Immature natural killer cell (primary cell): ENCODE results near the gene PLPP1. TPM values are rescaled to one million over a fixed set of nuclear protein-coding genes. Genes with fewer than 3 reads are reported as not detected.
"Not testable (repeated sequence)": the region's sequence is repeated elsewhere in the genome, so short reads cannot be mapped to it uniquely, and the experiment has no call there.

Experiments
- DNase-seq, 3 donors: peaks; one replicate each; pipeline ENCODE4 v3.0.0; 2022; ENCODE audit warnings: mixed read lengths in 1 of 3
- H3K27ac Mint-ChIP-seq, 6 donors: one replicate each; pipeline ENCODE4 v1.8.0; 2020; ENCODE audit warnings: mixed read lengths in 6 of 6, mild to moderate bottlenecking in 5 of 6, inconsistent platforms in 4 of 6, moderate library complexity in 3 of 6
- H3K27me3 Mint-ChIP-seq, 3 donors: one replicate each; pipeline ENCODE4 v1.8.0; 2020 to 2021; ENCODE audit warnings: low read depth in 3 of 3, mild to moderate bottlenecking in 3 of 3, mixed read lengths in 3 of 3, moderate library complexity in 3 of 3, inconsistent platforms in 1 of 3
- H3K36me3 Mint-ChIP-seq, 3 donors: one replicate each; pipeline ENCODE4 v1.8.0; 2020; ENCODE audit warnings: mixed read lengths in 3 of 3, inconsistent platforms in 2 of 3, mild to moderate bottlenecking in 2 of 3
- H3K4me1 Mint-ChIP-seq, 2 donors: one replicate each; pipeline ENCODE4 v1.8.0; 2020; ENCODE audit warnings: inconsistent platforms in 2 of 2, mild to moderate bottlenecking in 2 of 2, mixed read lengths in 2 of 2, moderate library complexity in 1 of 2
- H3K4me3 Mint-ChIP-seq, 5 donors: one replicate each; pipeline ENCODE4 v1.8.0; 2020; ENCODE audit warnings: mild to moderate bottlenecking in 5 of 5, mixed read lengths in 5 of 5, inconsistent platforms in 3 of 5, moderate library complexity in 3 of 5
- H3K9me3 Mint-ChIP-seq, 6 donors: one replicate each; pipeline ENCODE4 v1.8.0; 2020; ENCODE audit warnings: mild to moderate bottlenecking in 6 of 6, mixed read lengths in 6 of 6, inconsistent platforms in 4 of 6, moderate library complexity in 3 of 6
- polyA plus RNA-seq, 3 donors: library from polyadenylated mRNA; unstranded; fragments of 300-500 nt; fragmentation: Illumina TruSeq; gene quantifications; one replicate each; pipeline ENCODE4 v1.2.3, GENCODE V29; 2021

Gene PLPP1
- polyA plus RNA-seq, 3 donors from 2014 or later, result 2.2 to 9.8 (median 3.4) TPM

- Mint-ChIP-seq H3K36me3 (peaks cover 0 to 4% (median 0%) of the 10 kb centered on the region in 3 donors), H3K4me1 (no peaks in the 10 kb centered on the region), H3K9me3 (no peaks in the 10 kb centered on the region), H3K27me3 (peaks cover 0 to 3% (median 0%) of the 10 kb centered on the region in 3 donors), H3K27ac (no peak overlapping the region), H3K4me3 (no peak overlapping the region)
- no peak for DNase-seq
Measured at GRCh38 chr5:55509097-55509496, 25.7 kb downstream of the PLPP1 start.

GRCh38 chr5:55507574-55507973 lies 27.2 kb downstream of the PLPP1 start:
- peaks cover 0 to 4% (median 2%) of the 10 kb centered on the region in 3 donors for H3K36me3 Mint-ChIP-seq
- no peak for DNase-seq
- peaks cover 0 to 3% (median 0%) of the 10 kb centered on the region in 3 donors for H3K27me3 Mint-ChIP-seq
- no peaks in the 10 kb centered on the region for H3K4me1 Mint-ChIP-seq
- no peak overlapping the region for H3K4me3 Mint-ChIP-seq
- no peak overlapping the region for H3K27ac Mint-ChIP-seq
- no peaks in the 10 kb centered on the region for H3K9me3 Mint-ChIP-seq

GRCh38 chr5:55505711-55506110 lies 29.1 kb downstream of the PLPP1 start:
- H3K4me1 Mint-ChIP-seq, H3K27me3 Mint-ChIP-seq, H3K36me3 Mint-ChIP-seq, H3K27ac Mint-ChIP-seq, DNase-seq, H3K4me3 Mint-ChIP-seq, H3K9me3 Mint-ChIP-seq: not testable (repeated sequence)

GRCh38 chr5:55503917-55504316 lies 30.8 kb downstream of the PLPP1 start:
- H3K4me1 Mint-ChIP-seq, H3K4me3 Mint-ChIP-seq, H3K27ac Mint-ChIP-seq, H3K36me3 Mint-ChIP-seq, H3K27me3 Mint-ChIP-seq, H3K9me3 Mint-ChIP-seq, DNase-seq: not testable (repeated sequence)

GRCh38 chr5:55502759-55503158 lies 32.0 kb downstream of the PLPP1 start:
- Mint-ChIP-seq H3K27ac (no peak overlapping the region), H3K36me3 (peaks cover 0 to 2% (median 0%) of the 10 kb centered on the region in 3 donors), H3K4me3 (no peak overlapping the region), H3K27me3 (no peaks in the 10 kb centered on the region), H3K4me1 (no peaks in the 10 kb centered on the region), H3K9me3 (no peaks in the 10 kb centered on the region)
- no peak for DNase-seq

- no peak overlapping the region for H3K4me3 Mint-ChIP-seq
- H3K27ac Mint-ChIP-seq, result no peak overlapping the region
- H3K9me3 Mint-ChIP-seq, result no peaks in the 10 kb centered on the region
- no peak for DNase-seq
- H3K27me3 Mint-ChIP-seq, result peaks cover 0 to 2% (median 2%) of the 10 kb centered on the region in 3 donors
- peaks cover 0 to 2% (median 0%) of the 10 kb centered on the region in 3 donors for H3K36me3 Mint-ChIP-seq
- no peaks in the 10 kb centered on the region for H3K4me1 Mint-ChIP-seq
Measured at GRCh38 chr5:55498457-55498856, 36.3 kb downstream of the PLPP1 start.

GRCh38 chr5:55497712-55498111 lies 37.1 kb downstream of the PLPP1 start:
- no peak for DNase-seq
- Mint-ChIP-seq H3K4me1 (no peaks in the 10 kb centered on the region), H3K27me3 (peaks cover 0 to 2% (median 2%) of the 10 kb centered on the region in 3 donors), H3K36me3 (no peaks in the 10 kb centered on the region), H3K9me3 (no peaks in the 10 kb centered on the region), H3K27ac (no peak overlapping the region), H3K4me3 (no peak overlapping the region)

- H3K9me3 Mint-ChIP-seq, result no peaks in the 10 kb centered on the region
- peaks cover 0 to 3% (median 0%) of the 10 kb centered on the region in 3 donors for H3K36me3 Mint-ChIP-seq
- no peak overlapping the region for H3K4me3 Mint-ChIP-seq
- no peak for DNase-seq
- no peak overlapping the region for H3K27ac Mint-ChIP-seq
- no peaks in the 10 kb centered on the region for H3K4me1 Mint-ChIP-seq
- H3K27me3 Mint-ChIP-seq, result peaks cover 0 to 2% (median 2%) of the 10 kb centered on the region in 3 donors
Measured at GRCh38 chr5:55495216-55495615, 39.5 kb downstream of the PLPP1 start.

GRCh38 chr5:55492449-55492848 lies 42.3 kb downstream of the PLPP1 start:
- H3K9me3 Mint-ChIP-seq, result no peaks in the 10 kb centered on the region

GRCh38 chr5:55485073-55485472 lies 49.7 kb downstream of the PLPP1 start:
- Mint-ChIP-seq H3K27ac (no peak overlapping the region), H3K4me3 (no peak overlapping the region), H3K36me3 (peaks cover 0 to 3% (median 0%) of the 10 kb centered on the region in 3 donors), H3K4me1 (no peaks in the 10 kb centered on the region), H3K9me3 (no peaks in the 10 kb centered on the region), H3K27me3 (peaks cover 0 to 2% (median 0%) of the 10 kb centered on the region in 3 donors)
- DNase-seq, result no peak

More at GRCh38 chr5:55492449-55492848, 42.3 kb downstream of the PLPP1 start:
- H3K27me3 Mint-ChIP-seq, result peaks cover 0 to 3% (median 2%) of the 10 kb centered on the region in 3 donors
- no peak for DNase-seq
- H3K4me1 Mint-ChIP-seq, result no peaks in the 10 kb centered on the region
- H3K27ac Mint-ChIP-seq, result no peak overlapping the region
- no peak overlapping the region for H3K4me3 Mint-ChIP-seq
- H3K36me3 Mint-ChIP-seq, result peaks cover 0 to 3% (median 0%) of the 10 kb centered on the region in 3 donors

GRCh38 chr5:55484531-55484930 lies 50.2 kb downstream of the PLPP1 start:
- Mint-ChIP-seq H3K27me3 (peaks cover 0 to 2% (median 0%) of the 10 kb centered on the region in 3 donors), H3K9me3 (no peaks in the 10 kb centered on the region), H3K36me3 (peaks cover 0 to 3% (median 0%) of the 10 kb centered on the region in 3 donors), H3K4me3 (no peak overlapping the region), H3K27ac (no peak overlapping the region), H3K4me1 (no peaks in the 10 kb centered on the region)
- DNase-seq, result no peak

GRCh38 chr5:55483885-55484284 lies 50.9 kb downstream of the PLPP1 start:
- H3K4me3 Mint-ChIP-seq, result no peak overlapping the region
- H3K36me3 Mint-ChIP-seq, result peaks cover 0 to 3% (median 0%) of the 10 kb centered on the region in 3 donors
- H3K9me3 Mint-ChIP-seq, result no peaks in the 10 kb centered on the region
- peaks cover 0 to under 1% (median 0%) of the 10 kb centered on the region in 3 donors for H3K27me3 Mint-ChIP-seq
- no peak overlapping the region for H3K27ac Mint-ChIP-seq
- no peak for DNase-seq
- no peaks in the 10 kb centered on the region for H3K4me1 Mint-ChIP-seq

GRCh38 chr5:55481293-55481855 lies 53.4 kb downstream of the PLPP1 start:
- no peaks in the 10 kb centered on the region for H3K9me3 Mint-ChIP-seq
- H3K4me3 Mint-ChIP-seq, result no peak overlapping the region
- no peak overlapping the region for H3K27ac Mint-ChIP-seq
- H3K36me3 Mint-ChIP-seq, result peaks cover 0 to 3% (median 0%) of the 10 kb centered on the region in 3 donors
- no peak for DNase-seq
- H3K27me3 Mint-ChIP-seq, result no peaks in the 10 kb centered on the region
- H3K4me1 Mint-ChIP-seq, result no peaks in the 10 kb centered on the region

GRCh38 chr5:55480781-55481180 lies 54.0 kb downstream of the PLPP1 start:
- H3K36me3 Mint-ChIP-seq, result peaks cover 0 to 3% (median 0%) of the 10 kb centered on the region in 3 donors
- H3K4me3 Mint-ChIP-seq, result no peak overlapping the region
- no peak overlapping the region for H3K27ac Mint-ChIP-seq
- H3K4me1 Mint-ChIP-seq, result no peaks in the 10 kb centered on the region
- H3K9me3 Mint-ChIP-seq, result no peaks in the 10 kb centered on the region
- no peak for DNase-seq
- no peaks in the 10 kb centered on the region for H3K27me3 Mint-ChIP-seq

GRCh38 chr5:55472642-55473041 lies 62.1 kb downstream of the PLPP1 start:
- H3K36me3 Mint-ChIP-seq, result no peaks in the 10 kb centered on the region
- no peaks in the 10 kb centered on the region for H3K27me3 Mint-ChIP-seq
- no peaks in the 10 kb centered on the region for H3K4me1 Mint-ChIP-seq
- no peak for DNase-seq
- H3K4me3 Mint-ChIP-seq, result no peak overlapping the region
- no peak overlapping the region for H3K27ac Mint-ChIP-seq
- no peaks in the 10 kb centered on the region for H3K9me3 Mint-ChIP-seq
